HepG2 (cell line): Measurements from ENCODE around the gene MAFF. TPM values are rescaled to one million over a fixed set of nuclear protein-coding genes. Genes with fewer than 3 reads are reported as not detected.

ENCODE experiments used
- AHDC1 ChIP-seq: sonication (generic); formaldehyde crosslinking; IDR thresholded peaks from 2 replicates; pipeline ENCODE4 v1.5.1; 2020; ENCODE audit warnings: mild to moderate bottlenecking, missing genetic modification reagents, borderline replicate concordance
- FOXC1 ChIP-seq: sonication (generic); formaldehyde crosslinking; IDR thresholded peaks from 2 replicates; pipeline ENCODE4 v1.8.0; 2022; ENCODE audit warnings: mild to moderate bottlenecking, missing genetic modification reagents, borderline replicate concordance
- KMT2B ChIP-seq: IDR thresholded peaks from 2 replicates; pipeline ENCODE4 v1.6.1; 2016; ENCODE audit warnings: missing genetic modification reagents, missing compliant biosample characterization
- MEF2D ChIP-seq: sonication (generic); formaldehyde crosslinking; IDR thresholded peaks from 2 replicates; pipeline ENCODE4 v1.5.1; 2020; ENCODE audit warnings: mild to moderate bottlenecking, missing genetic modification reagents
- ZBTB14 ChIP-seq: sonication (generic); formaldehyde crosslinking; IDR thresholded peaks from 2 replicates; pipeline ENCODE4 v1.4.0; 2020; ENCODE audit warnings: missing genetic modification reagents
- ZMYM4 ChIP-seq: sonication (generic); formaldehyde crosslinking; IDR thresholded peaks from 2 replicates; pipeline ENCODE4 v1.8.1; 2023; ENCODE audit warnings: mild to moderate bottlenecking, missing genetic modification reagents
- ZNF253 ChIP-seq: sonication (generic); formaldehyde crosslinking; IDR thresholded peaks from 2 replicates; pipeline ENCODE4 v1.8.0; 2022; ENCODE audit warnings: mild to moderate bottlenecking, missing genetic modification reagents, borderline replicate concordance
- ZNF792 ChIP-seq: IDR thresholded peaks from 2 replicates; pipeline ENCODE4 v1.6.1; 2016
- polyA plus RNA-seq, 8 experiments: library from polyadenylated mRNA; depleted of rRNA in 3 of 8; stranded (reverse) in 7 of 8; unstranded in 1 of 8; fragments of >200 nt; fragmentation: Illumina TruSeq in 4 of 8; extraction: Trizol in 4 of 8; gene quantifications; 2 replicates each; pipeline versions ENCODE4 v1.2.1 to v1.2.3, GENCODE V29; 2011 to 2016; ENCODE audit warnings: low read depth in 4 of 8, missing spikeins in 1 of 8, mixed read lengths in 1 of 8; ENCODE audit not compliant: insufficient read depth in 1 of 8
- total RNA-seq, 5 experiments: library from RNA; depleted of rRNA; stranded (reverse); fragments of >200 nt; fragmentation: Illumina TruSeq; extraction: Trizol; gene quantifications; 2 replicates each; pipeline ENCODE4 v1.2.3, GENCODE V29; 2016; ENCODE audit warnings: low read depth in 1 of 5

The MAFF gene
- total and polyA plus RNA-seq, 2 of the 13 experiments (the other 11 are each of a cell fraction or from before 2014, with no cell fraction given) = 5.4 to 14.3 TPM

- no peak for TF ChIP-seq ZNF792
- no peak for TF ChIP-seq KMT2B (CRISPR knock-in tag)
- TF ChIP-seq FOXC1 (CRISPR knock-in tag) = no peak
- no peak for TF ChIP-seq ZBTB14 (CRISPR knock-in tag)
- TF ChIP-seq ZMYM4 = no peak
- no peak for TF ChIP-seq AHDC1
- TF ChIP-seq ZNF253 = no peak
- no peak for TF ChIP-seq MEF2D (CRISPR knock-in tag)
Observed at GRCh38 chr22:38207898-38208432, 6.2 kb downstream of the MAFF start (continued).
